Smooth muscle cell (in vitro differentiated cells): Measurements from ENCODE around the gene XPO6. TPM values are rescaled to one million over a fixed set of nuclear protein-coding genes. Genes with fewer than 3 reads are reported as not detected.

Experiments
- DNase-seq: peaks from one replicate; lab custom pipeline; 2025; ENCODE audit not compliant: unreplicated experiment; lab: John Stamatoyannopoulos, UW
- H2AFZ ChIP-seq: fragments of 200-600 bp; sonication (generic); 2 replicates; pipeline ENCODE4 v1.6.0; 2016; ENCODE audit warnings: antibody characterized with exemption, low read depth, mild to moderate bottlenecking
- H3F3A ChIP-seq: fragments of 200-600 bp; sonication (generic); 2 replicates; pipeline ENCODE4 v1.6.0; 2017; ENCODE audit warnings: antibody characterized with exemption, low read depth
- H3K27ac ChIP-seq: fragments of 200-600 bp; sonication (generic); 2 replicates; pipeline ENCODE4 v1.5.1; 2016; ENCODE audit warnings: low read depth, mild to moderate bottlenecking
- H3K27me3 ChIP-seq: fragments of 200-600 bp; sonication (generic); 2 replicates; pipeline ENCODE4 v1.6.1; 2016; ENCODE audit warnings: low read depth, mild to moderate bottlenecking
- H3K36me3 ChIP-seq: fragments of 200-600 bp; sonication (generic); 2 replicates; pipeline ENCODE4 v1.5.1; 2016; ENCODE audit warnings: low read depth
- H3K4me1 ChIP-seq: fragments of 200-600 bp; sonication (generic); 2 replicates; pipeline ENCODE4 v1.5.1; 2016; ENCODE audit warnings: low read depth
- H3K4me2 ChIP-seq: fragments of 200-600 bp; sonication (generic); 2 replicates; pipeline ENCODE4 v1.6.0; 2016; ENCODE audit warnings: mild to moderate bottlenecking
- H3K4me3 ChIP-seq: fragments of 200-600 bp; sonication (generic); 2 replicates; pipeline ENCODE4 v1.5.1; 2016; ENCODE audit warnings: mild to moderate bottlenecking
- H3K79me2 ChIP-seq: fragments of 200-600 bp; sonication (generic); 2 replicates; pipeline ENCODE4 v1.6.0; 2016; ENCODE audit warnings: low read depth, mild to moderate bottlenecking
- H3K9ac ChIP-seq: fragments of 200-600 bp; sonication (generic); 2 replicates; pipeline ENCODE4 v1.6.0; 2016; ENCODE audit warnings: low read depth
- H3K9me3 ChIP-seq: fragments of 200-600 bp; sonication (generic); replicated peaks from 2 replicates; pipeline ENCODE4 v1.5.1; 2016; ENCODE audit warnings: low read depth
- H4K20me1 ChIP-seq: fragments of 200-600 bp; sonication (generic); 2 replicates; pipeline ENCODE4 v1.6.0; 2016; ENCODE audit warnings: low read depth
- WGBS: methylation state at CpG from one replicate; pipeline ENCODE4 v1.1.7; 2016; ENCODE audit warnings: low lambda C conversion rate; 5-methylcytosine and 5-hydroxymethylcytosine counted together
- polyA plus RNA-seq: library from polyadenylated mRNA; unstranded; fragments of >200 nt; fragmentation: Nextera tagmentation; extraction: Ambion mirVana; gene quantifications from 2 replicates; pipeline ENCODE4 v1.2.1, GENCODE V29; 2016
- total RNA-seq: library from RNA; depleted of rRNA; stranded (reverse); fragments of >200 nt; gene quantifications from 2 replicates; pipeline ENCODE4 v1.2.3, GENCODE V29; 2014
- TF ChIP-seq, protein P1 (sequence below): fragments of 200-600 bp; sonication (generic); IDR thresholded peaks from 2 replicates; pipeline ENCODE4 v1.5.1; 2017; ENCODE audit warnings: borderline replicate concordance, mild to moderate bottlenecking, antibody characterized with exemption; ENCODE audit not compliant: insufficient read depth, poor library complexity, severe bottlenecking

The XPO6 gene
- total and polyA plus RNA-seq, 2 experiments from 2014 or later, result 42.1 to 82.1 TPM

DNA sequence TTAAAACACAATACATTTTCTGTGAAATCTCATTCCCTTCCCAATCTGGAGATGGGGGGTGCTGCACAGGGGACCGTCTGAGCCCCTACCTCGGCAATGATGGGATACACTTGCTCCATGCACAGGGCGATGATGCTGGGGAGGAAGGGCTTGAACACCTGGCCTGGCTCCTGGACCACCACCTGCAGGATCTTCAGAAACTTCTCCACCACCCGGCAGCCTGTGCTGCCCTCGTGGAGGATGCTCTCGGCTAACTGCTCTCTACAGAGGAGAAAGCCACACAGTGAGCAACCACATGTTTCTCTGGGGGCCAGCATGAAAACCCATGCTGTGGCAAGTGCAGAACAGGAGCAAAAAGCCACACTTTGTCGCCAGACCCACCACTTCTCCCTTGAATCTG lies 105.8 kb downstream of the XPO6 start:
- H2AFZ ChIP-seq, result no peak overlapping the region
- H3K4me2 ChIP-seq, result no peak overlapping the region
- H3K79me2 ChIP-seq, result no peaks in the 10 kb centered on the region
- no peak for DNase-seq
- no peaks in the 10 kb centered on the region for H3K27me3 ChIP-seq
- H3K27ac ChIP-seq, result no peak overlapping the region
- no peak overlapping the region for H3K9ac ChIP-seq
- H3K4me1 ChIP-seq, result no peaks in the 10 kb centered on the region
- 94% methylated on average over 7 of the region's 7 CpGs for WGBS
- H3K9me3 ChIP-seq, result no peaks in the 10 kb centered on the region
- TF ChIP-seq, protein P1, sequence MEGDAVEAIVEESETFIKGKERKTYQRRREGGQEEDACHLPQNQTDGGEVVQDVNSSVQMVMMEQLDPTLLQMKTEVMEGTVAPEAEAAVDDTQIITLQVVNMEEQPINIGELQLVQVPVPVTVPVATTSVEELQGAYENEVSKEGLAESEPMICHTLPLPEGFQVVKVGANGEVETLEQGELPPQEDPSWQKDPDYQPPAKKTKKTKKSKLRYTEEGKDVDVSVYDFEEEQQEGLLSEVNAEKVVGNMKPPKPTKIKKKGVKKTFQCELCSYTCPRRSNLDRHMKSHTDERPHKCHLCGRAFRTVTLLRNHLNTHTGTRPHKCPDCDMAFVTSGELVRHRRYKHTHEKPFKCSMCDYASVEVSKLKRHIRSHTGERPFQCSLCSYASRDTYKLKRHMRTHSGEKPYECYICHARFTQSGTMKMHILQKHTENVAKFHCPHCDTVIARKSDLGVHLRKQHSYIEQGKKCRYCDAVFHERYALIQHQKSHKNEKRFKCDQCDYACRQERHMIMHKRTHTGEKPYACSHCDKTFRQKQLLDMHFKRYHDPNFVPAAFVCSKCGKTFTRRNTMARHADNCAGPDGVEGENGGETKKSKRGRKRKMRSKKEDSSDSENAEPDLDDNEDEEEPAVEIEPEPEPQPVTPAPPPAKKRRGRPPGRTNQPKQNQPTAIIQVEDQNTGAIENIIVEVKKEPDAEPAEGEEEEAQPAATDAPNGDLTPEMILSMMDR, result no peak
- peaks cover 19% of the 10 kb centered on the region for H4K20me1 ChIP-seq
- H3K36me3 ChIP-seq, result peaks cover 24% of the 10 kb centered on the region
- H3F3A ChIP-seq, result no peaks in the 10 kb centered on the region
- H3K4me3 ChIP-seq, result no peak overlapping the region

- no peaks in the 10 kb centered on the region for H3F3A ChIP-seq
- H3K27me3 ChIP-seq, result no peaks in the 10 kb centered on the region
- H3K4me2 ChIP-seq, result no peak overlapping the region
- no peak for DNase-seq
- peaks cover 24% of the 10 kb centered on the region for H3K36me3 ChIP-seq
- H2AFZ ChIP-seq, result no peak overlapping the region
- no peak overlapping the region for H3K4me3 ChIP-seq
- H3K27ac ChIP-seq, result no peak overlapping the region
- no peaks in the 10 kb centered on the region for H3K9me3 ChIP-seq
- WGBS, result 97% methylated on average over 3 of the region's 3 CpGs
- peaks cover 19% of the 10 kb centered on the region for H4K20me1 ChIP-seq
- no peak overlapping the region for H3K9ac ChIP-seq
- TF ChIP-seq, protein P1, result no peak
- no peaks in the 10 kb centered on the region for H3K4me1 ChIP-seq
- no peaks in the 10 kb centered on the region for H3K79me2 ChIP-seq
Measured at GRCh38 chr16:28105297-28105696, 106.5 kb downstream of the XPO6 start.

- H3K4me3 ChIP-seq, result no peak overlapping the region
- H3K4me1 ChIP-seq, result no peaks in the 10 kb centered on the region
- no peaks in the 10 kb centered on the region for H3F3A ChIP-seq
- H4K20me1 ChIP-seq, result peaks cover 17% of the 10 kb centered on the region
- peaks cover 21% of the 10 kb centered on the region for H3K36me3 ChIP-seq
- H3K27ac ChIP-seq, result no peak overlapping the region
- TF ChIP-seq, protein P1, result no peak
- no peak overlapping the region for H2AFZ ChIP-seq
- no peak overlapping the region for H3K9ac ChIP-seq
- WGBS, result 98% methylated on average over 16 of the region's 16 CpGs
- H3K79me2 ChIP-seq, result no peaks in the 10 kb centered on the region
- no peaks in the 10 kb centered on the region for H3K9me3 ChIP-seq
- DNase-seq, result no peak
- H3K4me2 ChIP-seq, result no peak overlapping the region
- H3K27me3 ChIP-seq, result no peaks in the 10 kb centered on the region
Measured at GRCh38 chr16:28104404-28104803, 107.4 kb downstream of the XPO6 start.

- Histone ChIP-seq H4K20me1 (peaks cover 17% of the 10 kb centered on the region), H3K27ac (no peak overlapping the region), H3K36me3 (peaks cover 21% of the 10 kb centered on the region), H3F3A (no peaks in the 10 kb centered on the region), H3K4me1 (no peaks in the 10 kb centered on the region), H3K27me3 (no peaks in the 10 kb centered on the region), H3K9me3 (no peaks in the 10 kb centered on the region), H3K79me2 (no peaks in the 10 kb centered on the region), H3K4me2 (no peak overlapping the region), H3K9ac (no peak overlapping the region), H3K4me3 (no peak overlapping the region), H2AFZ (no peak overlapping the region)
- DNase-seq, result no peak
- TF ChIP-seq, protein P1, result no peak
- 99% methylated on average over 14 of the region's 14 CpGs for WGBS
Measured at GRCh38 chr16:28103516-28104170, 108.1 kb downstream of the XPO6 start.
